Inferior parietal cortex (tissue), 1 donor: ENCODE results near the gene CIROP.

Experiments used
- DNase-seq: peaks from one replicate; pipeline ENCODE4 v3.0.0-alpha.2; 2016; ENCODE audit errors: extremely low spot score

The CIROP gene, protein sequence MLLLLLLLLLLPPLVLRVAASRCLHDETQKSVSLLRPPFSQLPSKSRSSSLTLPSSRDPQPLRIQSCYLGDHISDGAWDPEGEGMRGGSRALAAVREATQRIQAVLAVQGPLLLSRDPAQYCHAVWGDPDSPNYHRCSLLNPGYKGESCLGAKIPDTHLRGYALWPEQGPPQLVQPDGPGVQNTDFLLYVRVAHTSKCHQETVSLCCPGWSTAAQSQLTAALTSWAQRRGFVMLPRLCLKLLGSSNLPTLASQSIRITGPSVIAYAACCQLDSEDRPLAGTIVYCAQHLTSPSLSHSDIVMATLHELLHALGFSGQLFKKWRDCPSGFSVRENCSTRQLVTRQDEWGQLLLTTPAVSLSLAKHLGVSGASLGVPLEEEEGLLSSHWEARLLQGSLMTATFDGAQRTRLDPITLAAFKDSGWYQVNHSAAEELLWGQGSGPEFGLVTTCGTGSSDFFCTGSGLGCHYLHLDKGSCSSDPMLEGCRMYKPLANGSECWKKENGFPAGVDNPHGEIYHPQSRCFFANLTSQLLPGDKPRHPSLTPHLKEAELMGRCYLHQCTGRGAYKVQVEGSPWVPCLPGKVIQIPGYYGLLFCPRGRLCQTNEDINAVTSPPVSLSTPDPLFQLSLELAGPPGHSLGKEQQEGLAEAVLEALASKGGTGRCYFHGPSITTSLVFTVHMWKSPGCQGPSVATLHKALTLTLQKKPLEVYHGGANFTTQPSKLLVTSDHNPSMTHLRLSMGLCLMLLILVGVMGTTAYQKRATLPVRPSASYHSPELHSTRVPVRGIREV

DNA sequence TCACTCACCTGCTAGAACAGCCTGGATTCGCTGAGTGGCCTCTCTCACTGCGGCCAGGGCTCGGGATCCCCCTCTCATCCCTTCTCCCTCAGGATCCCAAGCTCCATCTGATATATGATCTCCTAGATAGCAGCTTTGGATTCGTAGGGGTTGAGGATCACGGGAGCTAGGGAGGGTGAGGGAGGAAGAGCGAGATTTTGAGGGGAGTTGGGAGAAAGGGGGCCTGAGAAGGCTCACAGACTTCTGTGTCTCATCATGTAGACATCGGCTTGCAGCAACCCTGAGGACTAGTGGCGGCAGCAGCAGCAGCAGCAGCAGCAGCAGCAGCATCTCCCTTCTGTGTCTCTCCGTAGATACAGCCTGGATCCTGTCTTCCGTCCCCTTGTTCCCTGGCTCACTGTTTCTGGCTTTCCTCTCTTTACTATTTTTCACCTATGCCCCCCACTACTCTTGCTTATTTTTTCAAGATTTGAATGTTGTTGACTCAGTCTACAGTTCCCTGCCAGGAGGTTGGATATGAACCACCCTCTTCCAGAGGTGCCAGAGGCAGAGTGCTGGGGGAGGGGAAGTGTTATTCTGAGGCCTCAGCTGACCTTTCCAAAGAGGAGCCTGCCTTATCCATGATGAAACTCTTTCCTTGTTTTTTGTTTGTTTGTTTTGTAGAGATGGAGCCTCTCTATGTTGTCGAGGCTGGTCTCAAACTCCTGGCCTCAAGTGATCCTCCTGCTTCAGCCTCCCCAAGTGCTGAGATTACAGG is at the start of gene CIROP:
CIROP (minus strand) TSS at position 399 of the 757 bp plus-strand sequence; CDS start at position 330, 69 bp downstream.
- DNase-seq: no peak

DNA sequence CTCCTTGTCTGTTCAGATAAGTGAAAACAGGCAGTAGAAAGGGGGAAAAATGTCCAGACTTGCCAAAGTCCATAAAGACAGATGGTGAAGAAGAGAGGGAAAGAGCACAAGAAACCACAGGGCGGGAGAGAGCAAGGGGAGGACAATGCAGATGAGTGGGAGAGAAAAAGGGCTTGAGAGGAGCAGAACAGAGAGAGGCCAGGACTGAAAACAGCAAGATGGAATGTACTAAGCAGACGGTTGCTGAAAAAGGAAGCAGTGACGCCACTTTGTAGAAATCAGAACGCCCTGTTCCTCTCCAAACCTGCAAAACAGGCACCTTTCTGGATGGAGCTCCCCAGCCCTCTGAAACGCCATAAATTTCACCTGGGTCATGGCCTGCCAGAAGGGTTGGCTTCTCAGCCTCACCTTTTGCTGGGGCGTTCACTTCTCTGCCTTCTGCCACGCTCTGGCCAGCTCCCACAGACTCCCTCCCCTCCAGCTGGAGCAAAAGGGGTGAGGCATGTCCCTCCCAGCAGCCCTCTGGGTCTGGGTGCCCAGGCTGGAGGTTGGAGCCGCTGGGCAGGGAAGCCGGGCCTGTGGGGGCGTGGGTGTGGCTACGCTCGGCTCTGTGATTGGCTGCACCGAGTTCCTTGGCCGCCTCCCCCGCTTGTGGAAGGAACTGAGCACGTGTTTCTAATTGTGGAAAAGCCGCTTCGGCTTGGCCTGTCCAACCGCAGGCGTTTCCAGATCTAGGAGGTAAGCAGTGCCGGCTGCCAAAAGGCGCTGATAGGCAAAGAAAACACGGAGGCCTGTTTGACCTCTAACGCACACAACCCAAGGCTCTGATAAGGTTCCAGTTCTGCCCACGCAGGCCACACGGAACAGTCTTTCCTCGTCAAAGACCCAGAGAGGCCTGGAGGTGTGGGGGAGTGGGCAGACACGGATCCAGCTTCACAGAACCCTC is 49.3 kb upstream of the CIROP start:
- DNase-seq: peak; percentile 60

DNA sequence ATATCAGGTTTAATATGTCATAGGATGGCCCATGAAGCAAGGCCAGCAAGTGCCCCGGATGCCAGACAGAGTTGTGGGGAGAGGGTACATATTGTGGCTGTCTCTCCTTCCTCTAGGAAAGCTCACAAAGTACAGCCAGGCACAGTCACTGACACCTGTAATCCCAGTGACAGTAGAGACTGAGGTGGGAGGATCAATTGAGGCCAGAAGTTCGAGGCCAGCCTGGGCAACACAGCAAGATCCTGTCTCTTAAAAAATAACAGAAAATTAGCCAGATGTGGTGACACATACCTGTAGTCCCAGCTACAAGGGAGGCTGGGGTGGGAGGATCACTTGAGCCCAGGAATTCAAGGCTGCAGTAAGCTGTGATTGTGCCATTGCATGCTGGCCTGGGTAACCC is 46.6 kb upstream of the CIROP start:
- no peak for DNase-seq

DNA sequence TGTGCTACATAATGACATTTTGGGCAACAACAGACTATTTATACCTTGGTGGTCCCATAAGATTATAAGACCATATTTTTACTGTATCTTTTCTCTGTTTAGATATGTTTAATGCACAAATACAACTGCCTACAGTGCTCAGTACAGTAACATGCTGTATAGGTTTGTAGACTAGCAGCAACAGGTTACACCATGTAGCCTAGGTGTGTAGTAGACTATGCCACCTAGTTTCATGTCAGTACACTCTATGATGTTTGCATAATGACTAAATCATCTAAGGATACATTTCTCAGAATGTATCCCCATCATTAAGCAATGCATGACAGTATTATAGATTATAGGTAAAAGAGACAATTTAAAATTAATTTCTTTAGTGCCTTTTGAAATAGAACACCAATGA is 45.0 kb upstream of the CIROP start:
- DNase-seq: no peak

DNA sequence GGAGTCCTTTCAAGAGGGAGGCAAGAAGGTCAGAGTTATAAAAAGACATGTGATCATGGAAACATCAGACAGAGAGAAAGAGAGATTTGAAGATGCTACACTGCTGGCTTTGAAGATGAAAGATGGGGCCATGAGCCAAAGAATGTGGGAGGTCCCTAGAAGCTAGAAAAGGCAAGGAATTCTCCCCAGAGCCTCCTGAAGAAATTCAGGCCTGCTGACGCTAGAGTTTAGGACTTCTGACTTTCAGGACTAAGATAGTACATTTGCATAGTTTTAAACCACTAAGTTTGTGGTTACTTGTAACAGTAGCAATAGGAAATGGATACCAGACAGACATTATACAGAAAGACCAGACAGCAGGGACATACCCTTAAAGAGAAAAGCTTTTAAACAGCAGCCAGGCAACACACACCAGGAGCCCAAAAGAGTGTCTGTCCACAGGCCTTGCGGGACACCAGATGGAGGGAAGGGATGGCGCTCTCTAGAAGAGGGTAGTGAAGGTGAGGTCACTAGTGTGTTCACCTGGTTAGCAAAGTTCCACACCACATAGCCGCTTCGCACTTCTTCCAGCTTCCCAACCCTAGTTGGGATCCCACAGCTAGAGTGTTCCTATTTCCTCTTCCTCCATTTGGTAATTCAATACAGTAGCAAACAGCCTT is 43.9 kb upstream of the CIROP start:
- no peak for DNase-seq

DNA sequence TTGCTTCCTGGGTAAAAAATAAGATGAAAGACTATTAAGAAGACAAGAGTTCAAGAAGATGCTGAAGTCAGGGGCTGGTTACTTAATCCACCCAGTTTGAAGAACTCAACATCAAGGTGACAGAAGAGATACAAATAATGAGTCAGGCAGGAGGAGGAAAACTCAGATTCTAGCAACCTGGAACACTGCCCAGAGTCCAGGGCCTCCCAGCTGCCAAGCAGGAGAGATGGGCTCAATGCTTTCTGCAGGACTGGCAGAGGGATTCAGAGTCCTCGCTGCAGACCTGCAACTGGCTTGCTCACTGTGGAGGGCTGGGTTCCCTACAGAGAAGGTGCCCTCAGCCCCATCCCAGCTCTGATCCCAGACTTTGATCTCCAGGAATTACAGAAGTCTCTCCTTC is 42.9 kb upstream of the CIROP start:
- peak; percentile 68 for DNase-seq

DNA sequence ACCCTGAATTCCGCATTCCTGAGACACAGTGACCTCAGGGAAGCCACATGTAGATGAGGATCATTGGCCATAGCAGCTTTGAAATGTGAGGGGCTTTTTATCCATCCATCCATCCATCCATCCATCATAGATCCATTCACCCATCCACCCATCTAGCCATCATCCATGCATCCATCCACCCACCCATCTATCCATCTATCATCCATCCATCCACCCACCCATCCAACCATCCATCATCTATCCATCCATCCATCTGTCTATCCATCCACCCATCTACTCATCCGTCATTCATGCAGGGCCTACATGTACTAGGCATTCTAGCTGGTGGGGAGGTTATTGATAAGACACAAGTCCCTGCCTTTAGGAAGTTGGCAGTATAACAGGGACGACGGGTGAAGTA is 42.2 kb upstream of the CIROP start:
- DNase-seq: no peak

DNA sequence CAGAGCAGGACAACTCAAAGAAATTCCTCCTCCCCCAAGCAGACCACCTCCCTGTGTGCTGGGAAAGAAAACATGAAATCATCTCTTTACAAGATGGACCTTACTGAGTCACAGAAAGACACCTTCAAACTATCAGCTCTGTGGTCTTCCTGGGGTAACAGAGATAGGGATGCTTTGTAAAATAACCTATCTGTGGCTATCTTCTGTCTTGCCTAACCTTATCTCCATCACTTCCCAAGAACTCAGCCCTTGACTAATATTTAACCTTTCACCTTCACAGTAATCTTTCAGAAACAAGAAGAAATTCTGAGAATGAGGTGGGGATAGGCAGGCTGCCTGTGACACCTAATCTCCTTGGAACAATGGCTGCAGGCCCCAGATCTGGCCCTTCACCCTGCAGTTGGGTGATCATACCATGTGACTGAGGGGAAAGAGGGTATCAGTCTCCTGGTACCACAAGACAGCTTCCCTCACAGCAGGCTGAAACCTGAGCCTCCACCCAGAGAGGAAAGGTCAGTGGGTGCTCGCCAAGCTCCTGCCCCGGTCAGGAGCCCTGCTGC is 41.6 kb upstream of the CIROP start:
- DNase-seq: no peak

DNA sequence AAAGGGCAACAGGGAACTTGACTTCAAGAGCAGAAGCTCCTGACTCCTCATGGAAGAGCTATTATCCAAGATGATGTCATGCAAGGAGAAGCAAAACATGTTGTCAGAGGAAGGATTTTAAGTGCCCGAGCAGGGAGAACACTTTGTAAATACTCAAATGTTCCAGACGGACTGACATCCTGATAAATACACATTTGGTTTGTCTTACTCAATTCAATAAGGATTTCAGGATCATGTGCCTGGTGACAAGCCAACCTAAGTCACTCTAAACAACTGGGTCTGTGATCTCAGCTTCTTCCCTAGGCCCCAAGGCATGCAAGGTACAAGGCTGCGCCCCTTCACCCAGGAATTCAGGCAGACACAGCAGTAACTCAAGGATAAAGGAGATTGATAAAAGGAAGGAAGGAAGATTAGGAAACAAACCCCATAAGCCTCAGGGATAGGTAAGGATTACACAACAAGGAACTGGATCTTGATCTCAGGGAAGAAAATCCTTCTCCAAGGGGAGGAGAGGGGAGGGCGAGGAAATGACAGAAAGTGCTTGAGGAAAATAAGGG is 41.1 kb upstream of the CIROP start:
- DNase-seq: no peak

DNA sequence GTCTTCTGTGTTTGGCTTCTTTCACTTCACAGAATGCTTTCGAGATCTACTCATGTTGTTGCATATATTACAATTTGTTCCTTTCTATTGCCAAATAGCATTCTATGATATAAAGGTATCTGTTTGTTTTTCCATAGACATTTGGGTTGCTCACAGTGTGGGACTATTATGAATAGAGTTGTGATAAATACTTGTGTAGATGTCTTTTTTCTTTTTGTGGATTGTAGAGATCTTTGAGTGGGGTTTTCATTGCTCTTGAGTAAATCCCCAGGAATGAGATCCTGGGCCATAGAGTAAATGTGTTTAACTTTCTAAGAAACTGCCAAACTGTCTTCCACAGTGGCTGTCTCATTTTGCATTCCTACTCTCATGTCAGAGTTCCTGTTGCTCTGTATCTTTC is 39.1 kb upstream of the CIROP start:
- no peak for DNase-seq

DNA sequence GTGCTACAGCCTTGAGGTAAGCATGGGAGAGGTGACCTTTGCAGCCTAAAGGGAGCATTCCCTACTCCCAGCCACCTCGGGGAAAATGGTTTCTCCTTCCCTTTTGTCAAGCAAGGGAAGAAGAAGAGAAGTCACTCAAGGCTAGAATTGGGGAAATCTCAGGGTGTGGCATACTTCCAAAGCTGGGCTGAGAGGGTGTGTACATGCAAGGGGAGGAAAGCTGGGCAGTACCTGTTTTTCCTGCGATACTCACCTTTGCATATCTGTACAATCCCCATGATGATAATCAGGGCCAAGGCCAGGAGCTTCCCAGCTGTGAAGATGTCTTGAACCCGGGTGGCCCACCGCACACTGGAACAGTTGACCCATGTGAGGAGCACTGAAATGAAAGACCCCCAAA is 38.0 kb upstream of the CIROP start:
- no peak for DNase-seq

DNA sequence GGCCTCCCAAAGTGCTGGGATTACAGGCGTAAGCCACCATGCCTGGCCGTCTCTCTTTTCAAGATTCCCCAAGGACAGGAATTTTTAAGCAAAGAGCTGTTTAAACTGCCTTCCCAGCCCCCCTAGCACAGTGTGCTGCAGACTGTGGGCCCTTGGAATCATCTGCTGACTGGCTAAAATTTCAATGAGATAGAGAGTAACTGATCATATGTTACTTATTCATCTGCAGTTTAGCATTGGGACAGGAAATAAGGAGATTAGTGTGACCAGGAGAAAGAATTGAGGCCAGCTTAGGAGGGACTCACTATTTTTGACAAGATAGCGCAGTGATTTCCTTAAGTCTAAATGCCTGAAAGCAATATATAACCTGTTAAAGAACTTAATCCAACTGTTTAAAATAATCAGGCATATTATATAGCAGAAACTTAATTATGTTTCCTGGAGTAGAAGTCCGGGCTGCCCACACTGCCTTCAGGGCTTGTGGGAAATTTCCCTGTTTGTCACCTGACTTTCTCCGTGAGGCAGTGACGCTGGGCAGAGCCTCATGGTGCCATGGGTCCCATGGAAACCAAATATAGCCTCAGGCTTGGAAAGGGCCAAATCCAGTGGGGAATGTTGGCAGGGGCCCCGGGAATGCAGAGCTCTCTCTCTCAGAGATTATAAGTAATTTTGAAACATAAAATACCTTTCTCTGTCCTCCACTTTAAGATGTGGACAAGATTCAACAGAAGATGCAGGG is 37.1 kb upstream of the CIROP start:
- no peak for DNase-seq

DNA sequence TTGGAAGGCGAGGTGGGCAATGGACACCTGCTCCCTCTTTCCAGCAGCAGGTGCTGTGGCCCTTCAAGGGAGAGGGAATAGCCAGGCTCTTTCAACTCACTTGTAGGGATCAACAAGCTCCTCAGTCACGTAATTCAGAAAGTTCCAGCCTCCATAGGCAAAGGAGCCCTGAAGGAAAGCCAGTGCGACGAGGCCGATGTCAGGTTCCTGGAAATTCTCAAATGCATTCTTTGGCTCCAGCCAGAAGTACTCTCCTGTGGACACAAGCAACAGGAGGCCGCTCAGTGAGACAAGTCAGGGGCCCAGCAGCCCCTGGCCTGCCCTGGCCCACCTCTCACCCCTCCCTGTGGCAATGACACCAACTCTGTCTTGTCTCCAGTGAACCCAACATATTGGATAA is 35.6 kb upstream of the CIROP start:
- DNase-seq: no peak

DNA sequence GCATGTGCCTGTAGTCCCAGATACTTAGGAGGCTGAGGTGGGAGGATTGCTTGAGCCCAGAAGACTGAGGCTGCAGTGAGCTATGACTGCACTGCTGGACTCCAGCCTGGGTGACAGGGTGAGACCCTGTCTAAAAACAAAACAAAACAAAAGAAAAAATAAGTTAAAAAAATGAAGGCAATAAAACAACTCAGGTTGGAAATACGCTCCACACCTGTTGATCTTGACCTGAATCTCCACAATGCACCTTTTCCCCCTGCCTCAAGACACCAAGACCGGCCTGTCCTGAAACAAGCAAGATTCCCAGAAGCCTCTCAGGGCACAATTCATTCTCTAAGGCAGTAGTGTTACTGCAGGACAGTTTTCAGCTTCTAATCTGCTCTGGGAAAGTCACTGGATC is 35.1 kb upstream of the CIROP start:
- no peak for DNase-seq

DNA sequence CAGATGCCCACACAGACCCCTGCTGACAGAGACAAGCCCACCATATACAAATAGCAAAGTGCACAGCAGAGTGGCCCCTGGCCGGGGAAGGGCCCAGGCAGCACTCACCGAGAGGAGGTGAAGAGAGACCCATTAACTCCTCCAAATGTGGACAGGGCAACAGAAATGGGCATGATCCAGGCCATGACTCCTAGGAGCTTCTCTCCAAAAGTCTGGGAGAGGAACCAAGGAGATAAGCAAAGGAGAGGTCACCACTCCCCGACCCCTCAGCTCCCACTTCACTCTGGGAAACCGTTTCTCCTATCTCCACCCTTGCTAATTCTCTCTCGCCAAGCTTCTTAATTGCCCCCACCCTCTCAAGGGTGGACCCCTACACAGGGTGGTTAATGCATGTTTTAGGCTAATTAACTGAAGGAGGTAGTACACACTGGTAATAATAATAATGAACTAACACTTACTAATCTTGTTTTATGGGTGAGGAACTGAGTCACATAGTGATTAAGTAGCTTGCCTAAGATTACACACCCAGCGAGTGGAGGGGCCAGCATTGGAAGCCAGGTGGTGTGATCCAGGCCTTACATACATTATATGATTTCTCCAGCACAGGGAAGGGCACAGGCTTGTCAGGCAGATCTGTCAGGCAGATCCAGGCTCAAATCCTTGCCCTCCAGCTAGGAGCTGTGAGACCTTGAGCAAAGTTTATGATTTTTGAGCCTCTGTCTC is 33.2 kb upstream of the CIROP start:
- DNase-seq: no peak

DNA sequence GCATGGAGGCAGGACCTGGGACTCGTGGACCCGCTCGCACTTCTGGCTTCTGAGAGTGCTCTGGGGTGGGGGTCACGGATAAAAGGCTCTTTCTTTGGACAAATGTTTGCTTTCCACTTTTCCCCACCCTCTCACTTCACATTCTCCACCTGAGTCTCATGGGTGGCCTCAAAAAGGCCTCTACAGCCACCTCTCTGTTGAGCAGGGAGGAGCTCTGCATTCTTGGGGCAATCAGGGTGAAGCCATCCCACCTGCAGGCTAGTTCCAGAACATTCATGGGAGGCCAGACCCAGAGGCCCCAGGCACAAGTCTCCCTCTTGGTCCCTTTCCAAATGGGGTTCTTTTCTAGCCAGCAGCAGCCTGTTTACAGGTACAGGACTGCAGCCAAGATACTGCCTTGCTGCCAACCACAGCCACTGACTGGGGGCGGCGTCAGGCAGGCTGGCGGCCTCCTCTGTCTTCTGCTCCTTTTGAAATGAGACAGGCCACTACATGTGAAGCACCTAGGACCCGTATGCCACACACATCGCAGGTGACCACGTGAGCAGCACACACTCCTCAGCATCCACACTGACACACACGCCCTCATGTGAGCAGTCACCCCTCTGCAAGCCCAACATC is 32.5 kb upstream of the CIROP start:
- no peak for DNase-seq

DNA sequence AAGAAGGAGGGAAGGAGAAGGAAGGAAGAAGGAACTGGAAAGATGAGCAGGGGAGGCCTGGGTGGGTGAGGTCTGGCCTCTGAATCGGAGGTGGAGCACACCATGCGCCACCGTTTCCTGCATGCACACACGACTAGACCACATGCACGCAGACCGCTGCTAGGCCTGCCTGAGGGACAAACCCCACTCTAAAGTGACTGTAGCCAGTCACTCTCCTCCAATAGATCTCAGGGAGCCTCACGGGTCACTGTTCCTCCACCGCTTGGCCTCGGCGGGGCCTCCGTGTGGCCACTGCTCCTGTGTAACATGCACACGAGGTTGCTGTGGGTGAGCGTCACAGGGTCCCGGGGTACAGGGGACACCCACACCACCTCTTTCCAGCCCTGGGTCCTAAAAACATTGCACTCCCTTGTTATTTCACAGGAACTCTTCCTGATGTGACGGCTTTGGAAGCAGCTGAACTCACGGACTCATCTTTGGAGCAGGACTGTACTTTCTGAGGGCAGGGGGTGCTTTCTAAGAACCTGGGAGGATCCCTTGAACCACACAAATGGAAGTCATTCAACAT is 31.9 kb upstream of the CIROP start:
- no peak for DNase-seq

DNA sequence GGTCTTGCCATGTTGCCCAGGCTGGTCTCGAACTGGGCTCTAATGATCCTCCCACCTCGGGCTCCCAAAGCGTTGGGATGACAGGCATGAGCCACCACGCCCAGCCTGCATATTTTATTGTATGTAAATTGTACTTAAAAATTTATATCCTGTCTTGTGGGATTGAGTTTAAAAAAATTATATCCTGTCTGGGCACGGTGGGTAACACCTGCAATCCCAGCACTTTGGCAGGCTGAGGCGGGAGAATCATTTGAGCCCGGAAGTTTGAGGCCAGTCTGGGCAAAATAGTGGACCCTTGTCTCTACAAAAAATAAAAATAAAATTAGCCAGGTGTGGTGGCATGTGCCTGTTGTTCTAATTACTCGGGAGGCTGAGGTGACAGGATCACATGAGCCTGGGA is 28.2 kb upstream of the CIROP start:
- DNase-seq: no peak
